CD4-positive, alpha-beta T cell treated with Interleukin-1 beta for 1 hour (primary cell): ENCODE measurements around the gene LRTM2.
A peak's percentile ranks its signal among the peaks of the same experiment; 100 is the strongest.

ENCODE experiments used
- DNase-seq, 2 donors: peaks; one replicate each; pipeline ENCODE4 v3.0.0-alpha.2; 2020 to 2022

The LRTM2 gene

DNA sequence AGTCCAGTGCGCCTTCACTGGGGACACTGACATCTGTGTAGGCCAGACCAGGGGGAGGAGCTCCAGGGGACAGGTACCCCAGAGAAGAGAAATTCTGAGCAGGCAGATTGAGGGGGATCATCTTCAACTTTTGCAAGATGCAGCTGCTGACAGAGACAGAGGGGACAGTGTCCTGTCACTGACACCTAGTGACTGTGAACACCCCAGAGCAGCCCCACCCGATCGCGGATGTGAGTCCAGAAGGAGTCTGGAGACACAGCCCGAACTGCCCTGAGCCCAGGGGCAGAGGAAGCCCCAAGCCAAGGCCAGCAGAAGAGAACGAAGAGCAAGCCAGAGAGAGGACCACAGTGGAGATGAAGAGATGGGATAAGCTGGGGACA, 21.7 kb upstream of the LRTM2 start:
- DNase-seq = no peak

DNA sequence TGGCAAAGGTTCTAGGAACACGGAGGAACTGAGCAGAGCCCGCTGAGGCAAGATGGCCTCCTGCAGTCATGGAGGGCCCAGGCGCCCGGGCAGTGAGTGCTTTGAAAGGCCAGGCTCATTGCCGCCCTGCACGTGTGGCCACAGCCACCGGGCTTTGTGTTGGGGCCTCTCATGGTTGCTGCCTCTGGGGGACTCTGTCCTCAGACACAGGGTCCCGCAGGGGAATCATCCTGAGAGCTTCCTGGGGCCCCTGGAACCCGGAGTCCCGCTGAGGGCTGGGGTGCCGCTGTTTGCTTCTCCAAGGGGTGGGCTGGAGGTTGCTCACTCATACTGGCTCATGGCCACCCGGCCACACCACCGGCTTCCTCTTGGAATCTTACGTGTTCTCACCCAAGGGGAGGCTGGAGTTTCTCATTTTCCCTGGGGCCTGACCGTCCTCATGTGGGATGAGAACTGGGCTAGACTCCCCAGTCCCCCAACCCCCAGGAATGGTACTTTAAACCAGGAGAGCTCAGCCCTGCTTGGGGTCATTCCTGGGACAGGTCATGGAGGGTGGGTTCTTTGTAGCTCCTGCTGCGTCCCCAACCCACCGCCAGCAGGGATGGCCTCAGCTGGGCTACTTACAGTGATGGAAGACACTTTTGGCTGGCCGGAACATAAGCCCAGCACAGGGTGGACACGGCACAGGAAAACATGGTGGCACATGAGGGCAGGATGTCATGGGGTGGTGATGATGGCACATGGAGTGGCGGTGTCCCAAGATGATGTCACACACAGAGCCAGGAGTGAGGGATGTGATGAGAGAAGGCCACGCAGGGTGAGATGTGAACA, 21.1 kb upstream of the LRTM2 start:
- no peak for DNase-seq

DNA sequence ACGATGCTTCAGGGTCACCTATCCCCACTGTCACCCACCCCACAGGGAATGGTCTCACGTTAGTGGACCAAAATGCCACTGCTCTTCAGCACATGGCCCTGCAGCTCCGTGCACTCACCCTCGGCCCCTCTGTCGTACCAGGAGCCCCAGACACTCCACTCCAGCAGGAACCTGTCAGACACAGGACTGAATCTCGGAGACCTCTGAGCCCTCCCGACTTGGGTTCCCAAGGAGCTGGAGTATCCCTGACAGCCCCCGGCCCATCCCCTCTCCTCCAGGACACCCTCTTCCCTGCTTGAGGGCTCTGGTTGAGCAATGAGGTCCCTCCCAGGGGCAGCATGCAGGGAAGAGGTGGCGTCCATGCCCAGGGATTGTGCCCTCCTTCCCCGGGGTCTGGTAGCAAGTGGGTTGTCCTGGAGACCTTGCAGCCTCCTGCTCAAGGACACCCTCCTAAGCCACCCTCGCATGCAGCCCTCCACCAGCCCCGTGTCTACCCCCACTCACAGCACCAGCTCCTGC, 20.4 kb upstream of the LRTM2 start:
- no peak for DNase-seq

DNA sequence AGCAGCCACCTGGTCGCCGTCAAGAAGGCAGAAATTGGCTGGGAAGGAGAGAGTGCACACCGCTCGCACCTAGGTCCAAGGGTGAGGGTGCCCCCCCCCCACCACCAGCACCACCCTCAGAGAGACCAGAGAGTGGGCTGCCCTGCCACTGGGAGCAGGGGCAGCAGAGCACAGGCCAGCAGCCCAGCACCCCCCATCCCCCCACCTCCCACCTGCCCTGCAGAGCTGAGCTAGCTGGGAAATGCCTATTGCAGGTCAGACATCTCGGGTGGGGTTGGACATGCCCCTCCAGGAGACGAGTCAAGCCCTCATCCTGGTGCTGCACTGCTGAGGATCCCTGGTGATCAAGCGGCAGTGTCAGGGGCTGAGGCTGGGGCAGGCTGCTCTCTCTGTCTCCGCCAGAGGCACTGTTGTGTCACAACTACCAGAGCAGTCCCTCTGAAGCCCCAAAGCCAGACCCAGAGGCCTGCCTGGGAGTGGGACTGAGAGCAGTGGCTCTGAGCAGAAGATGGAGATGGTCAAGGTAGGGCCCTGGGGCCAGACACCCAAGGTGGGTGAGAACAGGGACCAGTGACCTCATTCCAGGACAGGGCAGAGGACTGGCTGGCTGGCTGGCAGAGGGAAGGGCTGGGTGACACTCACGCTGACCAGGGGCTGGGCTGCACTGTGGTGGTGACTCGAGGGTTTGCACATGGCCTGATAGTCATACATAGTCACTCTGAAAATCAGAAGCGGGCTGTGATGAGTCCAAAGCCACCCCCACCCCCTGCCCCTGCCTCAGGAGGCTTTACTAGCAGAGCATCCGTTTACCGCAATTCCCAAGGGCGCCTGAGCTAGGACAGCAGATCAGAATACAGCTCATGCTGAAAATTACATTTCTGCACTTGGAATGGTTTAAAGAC, 19.7 kb upstream of the LRTM2 start:
- DNase-seq = peak in 1 of 2 donors; percentile 63

DNA sequence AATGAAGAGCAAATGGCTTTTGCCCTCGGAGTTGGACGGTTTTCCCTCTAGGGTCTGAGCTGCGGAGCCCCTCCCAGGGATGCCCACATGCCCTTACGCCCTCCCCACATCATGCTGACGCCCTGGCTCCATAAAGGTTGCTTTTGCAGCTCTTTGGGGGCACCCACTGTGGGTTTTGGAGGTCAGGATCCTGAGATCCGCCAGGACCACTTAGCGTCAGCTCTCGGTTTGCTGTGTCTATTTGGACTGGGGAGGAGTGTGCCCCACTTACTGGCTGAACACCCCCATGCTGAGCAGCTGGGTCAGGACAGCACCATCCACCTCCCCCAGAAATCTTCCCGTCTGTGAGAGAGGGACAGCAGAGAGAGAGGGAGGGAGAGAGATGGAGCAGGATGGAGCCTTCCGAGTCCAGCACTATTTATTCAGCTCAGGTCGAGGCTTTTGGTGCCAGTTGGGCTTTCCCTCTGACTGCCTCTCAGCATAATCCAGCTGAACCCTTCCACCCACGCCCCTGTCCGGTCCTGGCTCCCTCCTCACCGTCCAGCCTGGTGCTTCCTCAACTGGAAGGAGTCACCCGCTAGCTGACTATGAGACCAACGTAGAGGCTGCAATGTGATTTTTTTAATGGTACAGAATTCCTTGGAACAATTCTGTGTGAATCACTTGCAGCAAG, 18.9 kb upstream of the LRTM2 start:
- DNase-seq = no peak

DNA sequence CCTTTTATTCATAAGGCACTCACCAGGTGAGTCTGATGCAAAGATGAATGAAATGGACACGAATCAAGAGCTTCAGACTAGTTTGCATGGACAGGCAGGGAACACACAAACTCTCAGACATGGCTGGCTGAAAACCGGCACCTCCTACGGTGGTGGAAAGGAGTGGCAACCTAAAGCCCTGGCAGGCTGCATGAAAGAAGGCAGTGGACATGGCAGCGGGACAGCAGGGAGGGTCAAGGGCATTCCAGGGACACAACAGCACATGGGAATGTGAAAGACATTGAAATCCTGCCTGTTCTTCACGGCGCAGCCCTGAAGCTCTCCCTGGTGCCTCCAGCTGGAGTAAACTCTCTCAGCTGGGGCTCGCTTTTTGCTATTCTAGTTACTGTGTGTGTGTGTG, 16.6 kb upstream of the LRTM2 start:
- no peak for DNase-seq

DNA sequence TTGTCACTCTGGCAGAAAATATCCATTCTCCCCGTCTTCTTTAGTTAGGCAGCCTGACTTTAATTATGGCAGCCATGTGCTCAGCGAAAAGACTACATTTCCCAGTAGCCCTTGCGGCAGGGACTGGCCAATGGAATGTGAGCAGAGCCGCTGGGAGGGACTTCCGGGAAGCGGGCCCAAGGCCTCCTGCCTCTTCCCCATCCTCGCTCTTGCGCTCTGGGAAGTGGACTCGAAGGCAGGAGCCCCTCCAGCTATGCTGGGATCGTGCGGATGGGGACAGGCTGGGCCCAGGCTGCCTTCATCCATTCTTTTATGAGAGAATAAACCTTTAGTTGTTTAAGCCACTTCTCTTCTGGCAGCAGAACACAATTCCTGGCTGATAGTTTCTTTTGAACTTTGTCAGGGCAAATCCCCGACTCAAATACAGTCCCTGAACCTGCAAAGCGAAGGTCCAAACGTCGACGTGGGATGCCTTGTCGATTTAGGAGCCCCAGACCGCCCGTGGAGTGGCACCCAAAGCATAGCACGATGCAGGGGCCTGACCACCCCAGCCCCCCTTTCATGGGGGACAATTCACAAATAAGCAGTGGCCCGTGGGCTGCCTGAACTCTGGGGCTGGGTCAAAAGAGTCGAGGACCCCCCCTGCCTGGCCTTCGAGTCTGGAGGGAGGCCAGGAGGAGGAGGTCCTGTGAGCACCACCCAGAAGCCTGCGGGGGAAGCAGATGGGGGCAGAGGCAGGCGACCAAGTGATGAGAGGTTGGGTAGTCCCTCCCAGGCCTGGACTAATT, 15.6 kb upstream of the LRTM2 start:
- DNase-seq = peak; percentile 87 to 89

DNA sequence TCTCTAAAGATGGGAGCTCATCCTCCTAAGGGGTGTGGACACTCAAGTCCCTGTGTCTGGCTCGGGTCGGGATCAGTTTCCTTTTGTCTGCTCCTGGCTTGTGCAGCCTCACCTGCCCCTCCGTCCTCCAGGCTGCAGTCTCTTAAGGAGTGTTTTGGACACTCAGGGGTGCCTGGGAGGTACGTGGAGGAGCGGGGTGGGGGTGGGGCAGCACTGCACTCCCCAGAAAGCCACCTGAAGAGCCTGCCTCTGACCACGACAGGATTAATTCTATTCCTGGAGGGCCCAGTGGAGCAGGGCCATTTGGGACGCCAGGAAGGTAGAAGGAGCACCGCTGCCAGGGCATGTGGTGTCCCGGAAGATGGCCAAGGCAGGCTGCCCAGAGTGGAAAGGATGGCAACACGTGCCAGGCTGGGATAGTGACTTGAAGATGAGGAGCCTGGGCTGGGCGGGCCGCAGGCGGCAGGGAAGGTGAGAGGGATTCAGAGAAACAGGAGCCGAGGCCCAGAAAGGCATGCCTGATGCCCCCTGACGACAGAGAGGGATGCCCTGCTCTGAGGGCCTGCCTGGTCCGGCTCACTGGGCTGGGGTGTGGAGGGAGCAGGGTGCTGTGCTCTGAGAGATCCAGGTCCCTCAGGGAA, 14.8 kb upstream of the LRTM2 start:
- DNase-seq = no peak

DNA sequence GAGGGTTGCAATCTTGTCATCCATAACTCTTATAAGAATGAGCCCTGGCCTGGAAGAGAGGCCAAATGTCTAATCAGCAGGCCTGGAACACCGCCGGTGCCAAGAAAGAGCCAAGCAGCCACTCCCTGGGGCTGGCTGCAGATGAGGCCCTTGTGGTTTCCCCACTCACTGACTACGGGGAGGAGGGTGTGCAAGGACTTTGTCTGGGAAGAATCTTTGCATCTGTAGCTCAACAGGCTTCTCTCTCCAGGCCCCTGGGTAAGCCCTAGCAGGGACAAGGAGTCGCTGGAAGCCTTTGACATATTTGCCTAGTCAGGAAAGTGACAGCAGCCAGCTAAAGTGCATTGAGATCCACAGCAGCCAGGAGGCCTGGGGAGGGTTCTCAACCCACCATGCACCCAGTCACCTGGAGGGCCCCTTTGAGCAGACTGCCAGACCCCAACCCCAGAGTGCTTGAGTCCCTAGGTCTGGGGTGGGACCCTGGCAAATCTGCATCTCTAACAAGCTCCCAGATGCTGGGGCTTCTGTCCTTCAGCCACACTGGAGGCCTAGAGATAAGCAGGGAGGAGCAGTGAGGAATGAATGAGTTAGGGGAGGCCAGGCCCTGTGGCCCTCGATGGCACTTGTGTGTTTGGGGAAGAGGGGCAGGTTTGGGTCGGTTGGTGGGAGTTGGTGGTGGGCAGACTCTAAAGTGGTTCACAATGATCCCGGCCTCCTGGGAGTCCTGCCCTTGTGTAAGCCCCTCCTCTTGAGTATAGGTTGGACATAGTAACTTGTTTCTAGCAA, 13.9 kb upstream of the LRTM2 start:
- DNase-seq = no peak

DNA sequence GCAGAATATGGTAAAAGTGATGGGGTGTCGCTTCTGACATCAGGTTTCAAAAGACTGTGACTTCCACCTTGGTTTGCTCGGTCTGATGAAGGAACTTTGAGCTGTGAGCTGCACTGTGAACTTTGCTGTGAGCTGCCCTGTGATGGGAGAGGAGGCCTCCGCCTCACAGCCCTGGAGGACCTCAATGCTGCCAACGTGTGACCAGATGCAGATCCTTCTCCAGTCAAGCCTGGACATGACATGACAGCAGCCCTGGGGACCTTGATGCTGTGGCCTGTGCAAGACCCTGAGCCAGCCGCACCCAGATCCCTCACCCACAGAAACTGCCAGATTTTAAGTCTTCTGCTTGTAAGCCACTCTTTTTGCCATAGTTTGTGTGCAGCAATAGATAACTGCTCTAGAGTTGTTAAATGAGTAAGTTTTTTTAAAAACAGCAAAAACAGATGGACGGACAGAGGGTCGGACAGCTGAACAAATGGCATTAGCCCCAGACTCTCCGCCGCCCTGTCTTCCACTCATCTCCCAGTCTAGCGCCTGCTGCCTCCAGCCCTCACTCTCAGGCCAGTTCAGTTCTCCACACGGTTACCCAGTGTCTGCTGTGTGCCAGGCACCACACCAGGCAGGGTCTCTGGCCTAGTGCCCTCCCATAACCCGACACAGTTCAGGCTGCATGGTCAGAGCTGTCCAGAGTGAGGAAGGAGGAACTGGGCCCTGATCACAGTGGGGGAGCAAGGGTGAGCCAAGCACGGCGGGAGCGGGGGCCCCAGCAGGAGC, 13.1 kb upstream of the LRTM2 start:
- no peak for DNase-seq

DNA sequence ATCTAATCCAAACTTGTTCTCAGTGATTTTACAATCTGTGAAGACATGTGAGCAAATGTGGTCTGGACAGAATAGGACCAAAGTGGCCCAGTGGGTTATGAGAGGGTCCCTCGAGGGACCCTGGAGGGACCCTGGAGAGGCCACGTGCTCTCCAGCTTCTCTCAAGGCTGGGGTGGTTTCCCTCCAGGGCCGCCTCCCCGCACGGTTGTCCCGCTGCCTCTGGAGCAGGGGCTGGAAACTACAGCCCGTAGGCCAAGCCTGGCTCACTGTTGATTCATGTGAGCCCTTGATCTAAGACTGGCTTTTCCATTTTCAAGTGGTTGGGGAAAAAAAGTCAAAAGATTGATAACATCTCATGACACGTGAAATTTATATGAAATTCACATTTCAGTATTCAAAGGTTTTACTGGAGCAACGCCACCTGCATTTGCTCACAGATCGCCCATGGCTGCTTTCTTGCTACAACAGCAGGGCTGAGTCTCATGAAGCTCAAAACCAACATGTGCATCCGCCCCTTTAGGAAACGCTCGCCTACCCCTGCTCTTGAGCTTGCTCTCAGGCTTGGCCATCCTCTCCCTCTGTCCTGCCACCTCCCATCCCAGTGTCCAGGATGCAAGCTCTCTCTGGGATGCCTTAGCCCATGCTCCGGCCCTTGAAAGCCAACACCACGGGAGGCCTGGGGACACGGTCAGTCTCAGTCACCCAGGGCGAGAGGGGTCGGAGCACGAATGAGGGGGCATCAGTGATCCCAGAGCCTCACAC, 12.1 kb upstream of the LRTM2 start:
- no peak for DNase-seq

DNA sequence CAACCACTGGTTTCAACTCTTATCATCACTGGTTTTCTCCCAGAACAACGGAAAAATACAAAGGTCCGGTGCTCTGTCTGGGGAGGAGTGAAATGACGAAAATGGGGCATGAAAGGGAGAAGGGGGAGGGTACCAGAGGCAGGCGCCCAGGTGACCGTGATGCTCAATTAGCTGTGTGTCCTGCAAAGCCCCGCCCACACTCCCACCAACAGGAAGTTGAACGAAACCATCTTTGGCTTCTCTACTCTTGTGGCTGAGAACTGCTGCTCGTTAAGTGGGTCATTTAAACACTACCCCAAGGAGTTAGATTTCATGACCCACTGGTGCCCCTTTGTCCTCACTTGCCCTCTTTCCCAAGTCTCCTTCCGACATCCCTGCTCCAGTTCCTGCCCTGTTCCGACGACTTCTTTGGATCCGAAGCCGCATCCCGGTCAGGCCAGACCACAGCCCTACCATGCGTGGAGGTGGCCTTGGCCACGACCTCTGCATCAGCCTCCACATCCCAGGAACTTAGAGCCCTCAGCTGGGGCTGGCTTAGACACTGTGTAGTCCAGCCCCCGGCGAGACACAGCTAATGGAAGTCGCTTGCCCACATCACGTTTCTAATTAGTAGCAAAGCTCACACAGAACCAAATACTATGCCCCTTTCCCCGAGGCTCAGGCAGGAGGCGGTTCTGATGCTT, 11.4 kb upstream of the LRTM2 start:
- DNase-seq = peak in 1 of 2 donors; percentile 20

DNA sequence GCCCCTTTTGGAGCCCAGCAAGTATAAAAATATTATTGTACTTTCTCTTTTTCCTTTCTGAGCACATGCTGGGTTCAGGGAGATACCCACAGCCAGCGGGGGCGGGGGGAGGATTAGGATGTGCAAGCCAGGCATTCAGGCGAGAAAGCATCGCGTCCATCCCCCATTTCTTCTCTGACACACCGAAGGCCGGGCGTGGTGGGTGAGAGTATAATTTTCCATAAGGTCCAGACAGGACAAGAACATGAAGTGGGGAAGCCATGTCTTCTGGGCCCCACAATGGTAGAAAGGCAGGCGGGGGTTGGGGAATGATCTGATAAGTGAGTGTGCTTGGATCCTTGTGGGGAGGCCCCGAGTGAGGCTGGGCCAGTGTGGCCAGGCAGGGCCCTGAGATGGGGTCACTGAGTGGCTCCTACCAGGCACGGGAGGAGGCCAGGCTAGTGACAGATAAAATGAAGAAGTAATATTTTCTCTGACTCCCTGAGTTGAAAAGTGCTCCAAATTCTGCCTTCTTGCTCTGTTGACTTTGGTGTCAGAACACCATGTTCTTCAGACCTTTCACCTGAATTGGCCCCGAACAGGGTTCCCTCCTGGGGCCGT, 10.7 kb upstream of the LRTM2 start:
- DNase-seq = peak in 1 of 2 donors; percentile 9

DNA sequence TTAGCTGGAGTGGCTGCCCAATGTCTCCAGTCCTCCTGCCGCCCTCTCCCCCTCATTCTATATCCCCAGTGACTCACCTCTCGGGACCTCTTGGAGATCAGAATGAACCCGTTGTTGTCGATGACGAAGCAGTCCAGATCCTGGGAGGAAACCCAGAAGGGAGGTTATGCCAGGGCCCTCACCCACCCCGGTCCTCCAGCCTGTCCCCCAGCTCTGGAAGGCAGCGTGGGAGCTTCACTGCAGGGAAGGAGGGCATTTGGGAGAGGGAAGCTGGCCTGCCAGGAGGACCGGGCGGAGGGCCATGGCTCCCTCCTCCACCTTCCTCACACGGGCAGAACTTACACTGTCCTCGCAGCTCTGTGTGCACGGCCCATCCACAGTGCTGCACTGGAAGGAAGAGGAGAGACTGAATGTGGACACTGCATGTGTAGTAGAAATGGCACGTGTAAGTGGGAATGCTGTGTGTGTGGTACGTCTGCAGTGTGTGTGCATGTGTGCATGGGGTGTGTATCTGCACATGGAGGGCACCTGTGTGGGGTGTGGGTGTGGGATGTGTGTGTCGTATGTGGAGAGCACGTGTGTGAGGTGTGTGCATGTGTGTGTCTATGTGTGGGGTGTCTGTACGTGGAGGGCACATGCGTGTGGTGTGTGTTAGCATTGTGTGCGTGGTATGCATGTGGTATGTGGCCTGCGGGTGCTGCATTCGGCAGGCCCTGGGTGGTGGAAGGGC, 10.0 kb upstream of the LRTM2 start:
- DNase-seq = peak in 1 of 2 donors; percentile 10

DNA sequence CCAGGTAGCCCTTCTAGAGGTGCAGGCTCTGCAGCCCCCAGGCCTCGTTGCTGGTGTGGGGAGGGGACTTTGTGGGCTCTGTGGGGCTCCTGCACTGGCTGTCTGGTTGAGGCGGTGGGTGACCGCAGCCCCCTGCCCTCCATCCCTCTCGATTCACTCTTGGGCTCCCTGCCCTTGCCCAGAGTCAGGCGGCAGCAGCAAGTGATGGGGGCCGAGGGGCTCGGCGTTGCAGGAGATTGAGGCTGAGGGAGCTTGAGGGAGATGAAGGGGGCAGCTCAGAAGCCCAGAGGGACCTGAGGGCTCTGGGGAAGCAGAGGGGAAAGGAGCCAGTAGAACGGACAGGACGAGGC, 9.5 kb upstream of the LRTM2 start:
- DNase-seq = no peak

DNA sequence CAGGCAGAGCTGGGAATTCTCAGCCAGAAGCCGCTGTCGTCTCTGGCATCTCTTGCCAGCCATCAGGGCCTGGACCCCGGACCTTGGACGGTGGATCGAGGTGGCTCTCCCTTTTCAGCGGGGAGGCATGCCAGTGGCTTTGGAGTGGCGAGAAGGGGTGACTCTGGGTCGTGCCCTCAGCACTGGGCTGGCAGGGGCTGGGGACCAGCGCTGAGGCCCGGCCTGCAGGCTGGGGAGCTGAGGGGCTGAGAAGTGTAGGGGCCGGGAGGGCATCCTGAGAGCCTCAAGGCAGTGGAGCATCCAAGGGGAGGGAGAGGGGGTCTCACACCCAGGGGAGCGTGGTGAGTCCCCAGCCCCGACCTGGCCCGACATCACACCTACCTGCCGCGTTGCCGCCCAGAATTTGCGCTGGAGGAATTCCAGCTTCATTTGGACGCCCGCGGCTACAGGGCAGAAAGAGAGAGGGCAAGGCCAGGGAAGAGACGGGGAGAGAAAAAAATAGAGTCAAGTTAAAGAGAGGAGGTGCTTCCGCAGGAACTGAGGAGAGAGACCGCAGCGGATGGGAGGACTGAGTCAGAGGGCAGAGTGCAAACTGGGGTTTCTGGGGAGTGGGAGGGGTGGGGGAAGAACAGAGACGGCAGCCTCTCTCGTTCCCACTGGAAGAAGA, 9.0 kb upstream of the LRTM2 start:
- DNase-seq = peak; percentile 29 to 47

DNA sequence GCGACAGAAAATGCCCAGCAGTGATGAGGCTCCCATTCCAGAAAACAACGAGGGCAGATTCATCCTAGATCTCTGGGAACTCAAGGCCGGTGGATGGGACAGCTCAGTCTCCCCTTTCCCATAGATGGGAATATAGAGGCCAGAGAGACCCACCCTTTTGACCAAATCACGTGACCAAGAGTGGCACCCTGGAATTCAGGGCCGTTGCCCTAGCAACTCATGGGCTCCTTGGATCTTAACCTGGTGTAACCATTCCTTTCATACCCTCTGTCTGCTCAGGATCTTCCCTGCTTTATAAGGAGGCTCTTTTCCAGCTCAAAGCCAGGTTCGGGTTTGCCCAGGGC, 8.4 kb upstream of the LRTM2 start:
- no peak for DNase-seq
